GM12878 (cell line): ENCODE data around the gene TAF13. TPM values are rescaled to one million over a fixed set of nuclear protein-coding genes. Genes with fewer than 3 reads are reported as not detected.

Source experiments
- ATAC-seq: fragments of 200-7000 bp; cut with Tn5 transposase; 3 replicates; pipeline ENCODE4 v1.9.1; 2020; ENCODE audit warnings: mild to moderate bottlenecking, moderate library complexity
- BruUV-seq: library from RNA; stranded (reverse); fragments of 400-500 nt; replicated peaks from 2 replicates; lab custom pipeline; 2021; lab: Mats Ljungman, UMichigan
- CTCF ChIA-PET: fragments of 300-600 bp; sonication (Branson Sonifier 250); formaldehyde crosslinking; extraction: SDS; loops from one replicate; lab custom pipeline; 2021; ENCODE audit warnings: inconsistent platforms; lab: Yijun Ruan, JAX
- POLR2A ChIA-PET: fragments of 350-600 bp; formaldehyde crosslinking; extraction: SDS; loops from one replicate; lab custom pipeline; 2021; ENCODE audit warnings: inconsistent platforms; lab: Charles Lee
- RAD21 ChIA-PET: fragments of 300-600 bp; sonication (Branson Sonifier 250); formaldehyde crosslinking; loops from one replicate; lab custom pipeline; 2023; ENCODE audit warnings: antibody characterized with exemption; ENCODE audit not compliant: unreplicated experiment; lab: Charles Lee
- SMC1A ChIA-PET: fragments of 300-600 bp; sonication (Branson Sonifier 250); formaldehyde crosslinking; loops from one replicate; lab custom pipeline; 2023; ENCODE audit not compliant: unreplicated experiment, uncharacterized antibody; lab: Charles Lee
- DNase-seq: peaks from one replicate; pipeline ENCODE4 v3.0.0-alpha.2; 2011; ENCODE audit warnings: low read depth, low spot score
- FAIRE-seq: peaks from 3 replicates; lab custom pipeline; 2011; peaks lifted over from hg19 to GRCh38; lab: Jason Lieb, UNC
- H2AFZ ChIP-seq: 2 replicates; pipeline ENCODE4 v1.6.0; 2011; ENCODE audit warnings: low read depth, low read length, control low read depth; ENCODE audit not compliant: control insufficient read depth
- H3K27ac ChIP-seq: 2 replicates; pipeline ENCODE4 v1.5.1; 2011; ENCODE audit warnings: control low read depth; ENCODE audit not compliant: control insufficient read depth, insufficient read depth
- H3K27me3 ChIP-seq, 2 experiments: replicated peaks in 1 of 2; 2 replicates each; pipeline versions ENCODE4 v1.6.0 to v1.6.1; 2011; ENCODE audit warnings: low read length in 1 of 2; ENCODE audit not compliant: control insufficient read depth in 2 of 2, insufficient read depth in 2 of 2
- H3K36me3 ChIP-seq, 2 experiments: 2 replicates each; pipeline ENCODE4 v1.5.1; 2011; ENCODE audit warnings: low read length in 1 of 2; ENCODE audit not compliant: control insufficient read depth in 2 of 2, insufficient read depth in 2 of 2
- H3K4me1 ChIP-seq: 2 replicates; pipeline ENCODE4 v1.6.1; 2011; ENCODE audit warnings: mild to moderate bottlenecking, low read length, moderate library complexity, mixed read lengths; ENCODE audit not compliant: control insufficient read depth, insufficient read depth
- H3K4me2 ChIP-seq: 2 replicates; pipeline ENCODE4 v1.6.0; 2011; ENCODE audit warnings: control low read depth; ENCODE audit not compliant: control insufficient read depth, insufficient read depth
- H3K4me3 ChIP-seq: fragments of 200-600 bp; sonication (generic); 2 replicates; pipeline ENCODE4 v1.5.1; 2016
- H3K79me2 ChIP-seq: 2 replicates; pipeline ENCODE4 v1.6.0; 2011; ENCODE audit warnings: low read length; ENCODE audit not compliant: control insufficient read depth, insufficient read depth
- H3K9ac ChIP-seq: 2 replicates; pipeline ENCODE4 v1.8.0; 2011; ENCODE audit warnings: low read length, control low read depth, mixed read lengths; ENCODE audit not compliant: control insufficient read depth, insufficient read depth
- H3K9me3 ChIP-seq: replicated peaks from 3 replicates; pipeline ENCODE4 v1.5.1; 2011; ENCODE audit warnings: mild to moderate bottlenecking, low read length; ENCODE audit not compliant: control insufficient read depth, insufficient read depth
- H4K20me1 ChIP-seq: 2 replicates; pipeline ENCODE4 v1.6.0; 2011; ENCODE audit not compliant: control insufficient read depth, insufficient read depth
- BHLHE40 ChIP-seq, 2 experiments: fragments of 450-650 bp in 1 of 2; IDR thresholded peaks; 2 replicates each; pipeline ENCODE4 v1.6.1; 2011 to 2017; ENCODE audit warnings: low read depth in 2 of 2, borderline replicate concordance in 1 of 2, improper control_type of control experiment in 1 of 2, low read length in 1 of 2, mild to moderate bottlenecking in 1 of 2
- BMI1 ChIP-seq: fragments of 450-650 bp; IDR thresholded peaks from 2 replicates; pipeline ENCODE4 v1.6.1; 2016; ENCODE audit warnings: mild to moderate bottlenecking, moderate library complexity, borderline replicate concordance
- CEBPB ChIP-seq, 2 experiments: fragments of 150-350 bp in 1 of 2; IDR thresholded peaks; 2 replicates each; pipeline ENCODE4 v1.6.1; 2012 to 2014; ENCODE audit warnings: low read depth in 2 of 2, low read length in 2 of 2, borderline replicate concordance in 1 of 2, inconsistent platforms in 1 of 2
- CHD4 ChIP-seq: fragments of 200-600 bp; sonication (generic); IDR thresholded peaks from 2 replicates; pipeline ENCODE4 v1.6.1; 2016; ENCODE audit warnings: mild to moderate bottlenecking
- CTCF ChIP-seq, 3 experiments: IDR thresholded peaks in 2 of 3; conservative IDR thresholded peaks in 1 of 3; 2 replicates each; pipeline ENCODE4 v1.5.1; 2011; ENCODE audit warnings: low read depth in 3 of 3, low read length in 3 of 3, mild to moderate bottlenecking in 3 of 3, control low read depth in 2 of 3, moderate library complexity in 2 of 3, inconsistent platforms in 1 of 3, mixed read lengths in 1 of 3; ENCODE audit not compliant: control insufficient read depth in 2 of 3, insufficient read depth in 1 of 3; ENCODE audit errors: extremely low read depth in 1 of 3
- ETV6 ChIP-seq, 2 experiments: fragments of 450-650 bp in 1 of 2; IDR thresholded peaks in 1 of 2; conservative IDR thresholded peaks in 1 of 2; 2 replicates each; pipeline ENCODE4 v1.6.1; 2014; ENCODE audit warnings: antibody characterized with exemption in 1 of 2, borderline replicate concordance in 1 of 2, low read depth in 1 of 2, mild to moderate bottlenecking in 1 of 2, moderate library complexity in 1 of 2
- NBN ChIP-seq: fragments of 450-650 bp; IDR thresholded peaks from 2 replicates; pipeline ENCODE4 v1.6.1; 2016
- SP1 ChIP-seq: IDR thresholded peaks from one replicate; pipeline ENCODE4 v1.6.1; 2011; ENCODE audit warnings: low read depth, low read length
- STAT1 ChIP-seq: fragments of 450-650 bp; conservative IDR thresholded peaks from 2 replicates; pipeline ENCODE4 v1.6.1; 2014; ENCODE audit warnings: antibody characterized with exemption, mild to moderate bottlenecking
- WGBS: methylation state at CpG from one replicate; pipeline ENCODE4 v1.1.6; 2016; ENCODE audit warnings: low lambda C conversion rate; ENCODE audit not compliant: insufficient replicate concordance, insufficient coverage; ENCODE audit errors: missing lambda C conversion rate; 5-methylcytosine and 5-hydroxymethylcytosine counted together
- in situ Hi-C: fragments of 300-500 bp; cut with MboI; formaldehyde crosslinking; loops from 9 replicates; pipeline ENCODE4 v1.14.3; 2018; ENCODE audit warnings: mixed read lengths
- intact Hi-C: fragments of 100-400 bp; cut with micrococcal nuclease; formaldehyde crosslinking; loops from one replicate; pipeline ENCODE4 v1.14.2; 2022; ENCODE audit not compliant: unreplicated experiment
- polyA plus RNA-seq, 11 experiments: library from polyadenylated mRNA; depleted of rRNA in 4 of 11; unstranded in 6 of 11; stranded (reverse) in 5 of 11; fragments of >200 nt; fragmentation: Nextera tagmentation in 4 of 11; fragmentation: Illumina TruSeq in 1 of 11; extraction: Ambion mirVana in 4 of 11; extraction: Trizol in 1 of 11; gene quantifications; 1 replicate in 1 of 11; 2 replicates in 10 of 11; pipeline versions ENCODE4 v1.2.1 to v1.2.3, GENCODE V29; 2011 to 2016; ENCODE audit warnings: inconsistent platforms in 2 of 11, missing spikeins in 2 of 11, low read depth in 1 of 11
- total RNA-seq, 4 experiments: library from RNA; depleted of rRNA in 3 of 4; stranded (reverse); fragments of >200 nt in 3 of 4; fragmentation: Illumina TruSeq in 1 of 4; extraction: Trizol in 1 of 4; gene quantifications; 2 replicates each; pipeline versions ENCODE4 v1.2.1 to v1.2.3, GENCODE V29; 2013 to 2021

Gene TAF13
- total and polyA plus RNA-seq, 10 of the 15 experiments (the other 5 are each of a cell fraction or from before 2014, with no cell fraction given) = 8.1 to 30.6 (median 18.0) TPM

DNA sequence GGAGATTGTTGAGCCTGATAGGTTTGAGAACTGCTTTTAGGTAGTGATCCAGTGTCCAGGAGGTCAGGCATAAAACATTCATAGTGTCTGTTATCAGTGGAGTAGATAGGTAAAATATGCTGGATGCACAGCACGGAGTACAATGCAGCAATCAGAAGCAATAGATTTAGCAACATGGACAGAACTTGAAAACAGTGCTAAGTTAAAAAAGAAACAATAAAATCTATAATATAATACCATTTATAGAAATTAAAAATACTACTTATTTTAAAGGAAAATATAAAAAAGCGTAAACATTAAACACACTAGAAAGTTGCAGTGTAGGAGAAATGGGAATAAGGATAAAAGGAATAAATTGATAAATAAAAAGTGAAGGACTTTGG lies 3.4 kb upstream of the TAF13 start:
- no peak overlapping the region for H3K4me2 ChIP-seq
- POLR2A ChIA-PET = no interaction called here
- H3K9me3 ChIP-seq = no peaks in the 10 kb centered on the region
- no peak for TF ChIP-seq STAT1
- TF ChIP-seq CEBPB (IDR thresholded peaks at IDR 0.05; ENCODE audit: borderline replicate concordance in 1 of 2, low read depth in 2 of 2, low read length in 2 of 2) = no peak
- TF ChIP-seq SP1 = no peak
- TF ChIP-seq CHD4 = no peak
- TF ChIP-seq BMI1 = no peak
- no peak for TF ChIP-seq ETV6 (conservative IDR thresholded peaks at IDR 0.05 in 1 of 2, IDR thresholded peaks at IDR 0.05 in 1 of 2; ENCODE audit: borderline replicate concordance in 1 of 2, low read depth in 1 of 2)
- TF ChIP-seq NBN = no peak
- TF ChIP-seq BHLHE40 (IDR thresholded peaks at IDR 0.05; ENCODE audit: borderline replicate concordance in 1 of 2, low read depth in 2 of 2, low read length in 1 of 2) = no peak
- no peak for TF ChIP-seq CTCF (IDR thresholded peaks at IDR 0.05 in 2 of 3, conservative IDR thresholded peaks at IDR 0.05 in 1 of 3; ENCODE audit: control insufficient read depth in 2 of 3, extremely low read depth in 1 of 3, insufficient read depth in 1 of 3, low read depth in 3 of 3, low read length in 3 of 3)
- no TSS peak for BruUV-seq
- H3K79me2 ChIP-seq = peaks cover 14% of the 10 kb centered on the region
- no peaks in the 10 kb centered on the region for H4K20me1 ChIP-seq
- WGBS = 98% methylated on average over 2 of the region's 2 CpGs
- SMC1A ChIA-PET = interaction anchor here (1.6 kb wide), 1 partner anchor 31 kb away, joined by 3 read pairs; no protein-coding TSS in a partner anchor
- no peak overlapping the region for H3K9ac ChIP-seq
- FAIRE-seq (no peak), DNase-seq (no peak), ATAC-seq (no peak)
- CTCF ChIA-PET = no interaction called here
- no peak overlapping the region for H3K27ac ChIP-seq
- no peaks in the 10 kb centered on the region; the same call in none of the 2 replicates for H3K4me1 ChIP-seq
- no peak overlapping the region for H2AFZ ChIP-seq
- in situ Hi-C loops = no loop called here
- no peak overlapping the region for H3K4me3 ChIP-seq
- H3K27me3 ChIP-seq = no peaks in the 10 kb centered on the region
- no peaks in the 10 kb centered on the region for H3K36me3 ChIP-seq
- intact Hi-C loops = no loop called here
- RAD21 ChIA-PET = no interaction called here
